ENCODE results near the gene DIO3. TPM values are rescaled to one million over a fixed set of nuclear protein-coding genes. Genes with fewer than 3 reads are reported as not detected.

DIO3 gene
- total RNA-seq, 3 donors from 2014 or later: 1.8 to 2.5 (median 1.9) TPM

DNA sequence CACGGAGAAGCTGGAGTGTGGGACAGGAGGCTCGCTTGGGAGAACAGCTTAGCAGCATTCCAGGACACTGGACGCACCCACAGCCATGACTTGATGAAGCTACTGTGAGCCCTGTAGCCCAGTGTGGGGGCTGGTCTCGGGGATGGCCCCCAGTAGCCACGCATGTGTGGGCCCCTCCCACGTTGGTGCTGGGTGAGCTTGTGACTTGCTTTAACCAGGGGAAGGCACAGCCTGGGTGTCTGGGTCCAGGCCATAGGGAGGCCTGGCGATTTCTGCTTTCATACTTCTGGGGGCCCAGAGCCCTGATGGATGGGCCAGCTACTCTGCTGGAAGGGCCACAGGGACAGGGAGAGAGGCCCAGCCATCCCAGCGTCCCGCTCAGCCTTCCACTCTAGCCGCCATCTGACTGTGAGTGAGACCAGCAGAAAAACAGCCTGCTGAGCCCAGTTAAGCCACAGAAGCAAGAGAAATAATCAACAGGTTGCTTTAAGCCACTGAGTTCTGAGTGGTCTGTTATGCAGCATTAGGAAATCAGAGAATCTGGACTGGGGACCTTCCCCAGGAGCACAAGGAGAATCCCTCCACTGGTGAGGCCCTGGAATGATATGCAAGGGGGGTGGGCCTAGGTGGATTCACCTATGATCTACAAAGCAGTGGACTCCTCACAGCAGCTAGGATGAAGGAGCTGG lies 16.1 kb downstream of the DIO3 start:
- no peaks in the 10 kb centered on the region for H3K36me3 ChIP-seq (ENCODE audit: low read depth)
- no peak for ATAC-seq
- TF ChIP-seq, protein P1, sequence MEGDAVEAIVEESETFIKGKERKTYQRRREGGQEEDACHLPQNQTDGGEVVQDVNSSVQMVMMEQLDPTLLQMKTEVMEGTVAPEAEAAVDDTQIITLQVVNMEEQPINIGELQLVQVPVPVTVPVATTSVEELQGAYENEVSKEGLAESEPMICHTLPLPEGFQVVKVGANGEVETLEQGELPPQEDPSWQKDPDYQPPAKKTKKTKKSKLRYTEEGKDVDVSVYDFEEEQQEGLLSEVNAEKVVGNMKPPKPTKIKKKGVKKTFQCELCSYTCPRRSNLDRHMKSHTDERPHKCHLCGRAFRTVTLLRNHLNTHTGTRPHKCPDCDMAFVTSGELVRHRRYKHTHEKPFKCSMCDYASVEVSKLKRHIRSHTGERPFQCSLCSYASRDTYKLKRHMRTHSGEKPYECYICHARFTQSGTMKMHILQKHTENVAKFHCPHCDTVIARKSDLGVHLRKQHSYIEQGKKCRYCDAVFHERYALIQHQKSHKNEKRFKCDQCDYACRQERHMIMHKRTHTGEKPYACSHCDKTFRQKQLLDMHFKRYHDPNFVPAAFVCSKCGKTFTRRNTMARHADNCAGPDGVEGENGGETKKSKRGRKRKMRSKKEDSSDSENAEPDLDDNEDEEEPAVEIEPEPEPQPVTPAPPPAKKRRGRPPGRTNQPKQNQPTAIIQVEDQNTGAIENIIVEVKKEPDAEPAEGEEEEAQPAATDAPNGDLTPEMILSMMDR (IDR thresholded peaks at IDR 0.05): no peak
- H3K4me3 ChIP-seq: no peak overlapping the region
- peak in 2 of 3 donors; percentile 6 to 31 for DNase-seq
- no peaks in the 10 kb centered on the region for H3K4me1 ChIP-seq (ENCODE audit: low read depth)
- intact Hi-C loops (cut with DNase I, micrococcal nuclease): no loop called here
- no peaks in the 10 kb centered on the region for H3K9me3 ChIP-seq

DNA sequence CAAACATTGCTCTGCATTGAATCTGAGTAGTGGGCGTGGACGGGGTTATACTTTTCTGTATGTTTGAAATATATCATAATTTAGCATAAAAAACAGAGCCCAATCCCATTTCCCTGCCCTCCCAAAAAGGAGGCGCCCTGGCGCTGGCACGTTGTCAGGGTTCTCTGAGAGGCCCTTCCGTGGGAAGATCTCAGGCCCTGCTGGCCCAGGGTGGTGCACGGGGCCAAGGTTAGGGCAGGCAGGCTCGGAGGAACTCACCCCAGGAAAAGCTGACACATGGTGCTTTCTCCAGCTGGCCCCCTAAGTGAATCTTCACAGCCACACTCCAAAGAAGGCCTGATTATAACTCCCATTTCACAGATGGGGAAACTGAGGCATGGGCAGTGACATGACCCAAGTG lies 17.2 kb downstream of the DIO3 start:
- ATAC-seq: no peak

DNA sequence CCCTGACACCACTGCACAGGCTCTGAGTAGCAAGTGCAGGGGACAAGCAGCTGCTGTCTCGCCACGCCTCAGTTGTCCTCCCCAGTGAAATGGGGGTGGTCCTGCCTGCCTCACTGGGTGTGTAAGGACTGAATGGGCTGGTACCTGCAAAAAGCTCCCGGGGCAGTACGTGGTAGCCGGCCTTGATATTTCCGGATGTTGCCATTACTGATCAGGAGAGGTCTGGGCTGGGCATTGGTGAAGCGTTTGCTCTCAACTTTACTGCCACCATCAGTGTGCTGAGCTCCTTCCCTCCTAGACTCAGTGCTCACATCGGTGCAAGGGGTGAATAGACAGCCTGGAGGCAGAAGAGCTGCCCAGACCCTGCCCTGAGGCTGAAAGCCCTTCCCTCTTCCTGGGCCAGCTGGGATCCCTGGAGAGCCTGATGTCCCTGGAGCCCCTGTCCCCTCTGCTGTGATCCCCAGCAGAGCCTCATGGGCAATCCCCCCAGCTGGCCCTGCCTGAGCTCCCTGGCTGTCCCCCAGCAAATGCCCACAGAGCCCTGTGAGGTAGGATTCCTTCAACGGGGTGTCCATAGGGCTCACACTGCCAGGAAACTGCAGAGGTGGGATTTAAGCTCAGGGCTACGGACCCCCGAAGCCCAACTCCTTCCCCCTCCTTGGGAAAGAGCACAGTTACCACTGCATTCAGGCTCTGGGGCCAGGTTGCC lies 18.2 kb downstream of the DIO3 start:
- TF ChIP-seq, protein P1 (IDR thresholded peaks at IDR 0.05): no peak
- intact Hi-C loops (cut with DNase I, micrococcal nuclease): no loop called here
- H3K4me3 ChIP-seq: no peak overlapping the region
- no peaks in the 10 kb centered on the region for H3K4me1 ChIP-seq (ENCODE audit: low read depth)
- DNase-seq: peak in 2 of 3 donors; percentile 13 to 15
- H3K9me3 ChIP-seq: no peaks in the 10 kb centered on the region
- no peak for ATAC-seq
- H3K36me3 ChIP-seq (ENCODE audit: low read depth): no peaks in the 10 kb centered on the region

More for the DNA sequence above, 17.2 kb downstream of the DIO3 start:
- TF ChIP-seq, protein P1 (IDR thresholded peaks at IDR 0.05): no peak
- Histone ChIP-seq H3K4me1 (ENCODE audit: low read depth) (no peaks in the 10 kb centered on the region), H3K9me3 (no peaks in the 10 kb centered on the region), H3K36me3 (ENCODE audit: low read depth) (no peaks in the 10 kb centered on the region), H3K4me3 (no peak overlapping the region)
- peak in 2 of 3 donors; percentile 4 to 30 for DNase-seq
- intact Hi-C loops (cut with DNase I, micrococcal nuclease): no loop called here

DNA sequence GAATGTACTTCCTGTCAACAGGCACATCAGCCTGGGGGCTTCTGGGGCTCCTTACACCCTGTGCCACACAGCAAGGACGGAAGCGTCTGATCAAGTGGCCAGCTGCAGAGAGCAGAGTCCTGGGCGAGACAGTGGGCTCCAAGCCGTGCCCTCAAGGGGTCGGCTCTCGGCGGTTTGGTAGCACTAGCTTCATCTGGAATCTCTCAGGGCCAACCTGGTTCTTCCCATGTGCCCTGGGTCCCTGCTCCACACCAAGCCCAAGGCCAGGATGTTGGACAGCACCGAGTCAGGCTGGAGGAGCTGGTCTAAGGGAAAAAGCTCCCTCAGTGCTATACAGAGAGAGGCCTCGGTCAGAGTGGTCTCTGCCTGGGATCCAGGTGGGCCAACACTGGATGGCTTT lies 20.5 kb downstream of the DIO3 start:
- Histone ChIP-seq H3K4me1 (ENCODE audit: low read depth) (no peaks in the 10 kb centered on the region), H3K36me3 (ENCODE audit: low read depth) (no peaks in the 10 kb centered on the region), H3K9me3 (no peaks in the 10 kb centered on the region), H3K4me3 (no peak overlapping the region)
- DNase-seq: peak in 2 of 3 donors; percentile 6 to 19
- intact Hi-C loops (cut with DNase I, micrococcal nuclease): no loop called here
- ATAC-seq: no peak
- TF ChIP-seq, protein P1 (IDR thresholded peaks at IDR 0.05): no peak

DNA sequence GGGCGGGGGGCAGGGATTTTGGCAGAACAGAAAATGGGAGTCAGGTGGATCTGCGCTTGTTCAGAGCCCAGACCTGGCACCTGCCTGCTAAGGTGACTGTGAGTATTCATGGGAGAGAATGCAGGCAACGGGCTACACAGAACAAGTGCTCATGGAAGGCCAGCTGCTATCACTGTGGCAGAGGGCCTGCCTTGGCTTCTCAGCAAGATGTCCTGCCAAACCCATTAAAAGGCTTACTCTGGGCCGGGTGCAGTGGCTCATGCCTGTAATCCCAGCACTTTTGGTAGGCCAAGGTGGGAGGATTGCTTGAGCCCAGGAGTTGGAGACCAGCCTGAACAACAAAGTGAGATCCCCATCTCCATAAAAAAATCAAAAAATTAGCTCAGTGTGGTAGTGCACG lies 21.0 kb downstream of the DIO3 start:
- ATAC-seq: no peak
- intact Hi-C loops (cut with DNase I, micrococcal nuclease): no loop called here
- no peak overlapping the region for H3K4me3 ChIP-seq
- H3K9me3 ChIP-seq: no peaks in the 10 kb centered on the region
- peak in 1 of 3 donors; percentile 25 for DNase-seq
- no peaks in the 10 kb centered on the region for H3K4me1 ChIP-seq (ENCODE audit: low read depth)
- TF ChIP-seq, protein P1 (IDR thresholded peaks at IDR 0.05): no peak
- H3K36me3 ChIP-seq (ENCODE audit: low read depth): no peaks in the 10 kb centered on the region

Measured in mucosa of descending colon (tissue), 3 donors.